ENCODE results near the gene SNX20. TPM values are rescaled to one million over a fixed set of nuclear protein-coding genes. Genes with fewer than 3 reads are reported as not detected.

Gene SNX20
- polyA plus RNA-seq, 1 experiment: not detected

DNA sequence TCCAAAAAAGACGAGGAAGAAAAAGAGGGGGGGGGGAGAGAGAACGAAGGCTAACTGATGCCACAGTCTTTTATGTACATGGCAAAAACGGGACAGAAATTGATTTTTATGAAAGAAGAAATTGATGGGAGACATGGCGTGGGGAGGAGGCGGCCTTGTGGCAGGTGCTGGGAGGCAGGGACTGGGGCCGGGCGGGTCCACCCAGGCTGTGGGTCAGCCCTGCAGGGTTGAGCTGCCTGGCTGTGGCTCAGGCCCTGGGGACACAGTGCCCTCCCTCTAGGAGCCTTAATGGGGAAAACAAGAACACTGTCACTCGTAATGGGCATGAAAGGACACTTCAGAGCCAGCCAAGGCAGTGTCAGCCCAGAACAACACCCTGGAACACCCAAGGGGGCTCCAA lies 34.8 kb downstream of the SNX20 start:
- Histone ChIP-seq H3K27ac (ENCODE audit: low read depth, low read length) (no peak overlapping the region), H3K27me3 (ENCODE audit: control insufficient read depth, insufficient read depth, low read length) (peaks cover 8% of the 10 kb centered on the region), H3K9me3 (ENCODE audit: control insufficient read depth, insufficient read depth, low read length) (no peaks in the 10 kb centered on the region; the same call in 1 of the 2 replicates), H3K4me3 (ENCODE audit: low read depth, low read length) (no peak overlapping the region)
- no peak for DNase-seq (ENCODE audit: low read depth, low spot score)
- ChIA-PET POLR2A (no interaction called here), CTCF (interaction anchor here (1.2 to 1.4 kb wide), 2 partner anchors 19 to 160 kb away, joined by 5 read pairs; no protein-coding TSS in a partner anchor)
- TF ChIP-seq CTCF (IDR thresholded peaks at IDR 0.05; ENCODE audit: low read depth, low read length): no peak

DNA sequence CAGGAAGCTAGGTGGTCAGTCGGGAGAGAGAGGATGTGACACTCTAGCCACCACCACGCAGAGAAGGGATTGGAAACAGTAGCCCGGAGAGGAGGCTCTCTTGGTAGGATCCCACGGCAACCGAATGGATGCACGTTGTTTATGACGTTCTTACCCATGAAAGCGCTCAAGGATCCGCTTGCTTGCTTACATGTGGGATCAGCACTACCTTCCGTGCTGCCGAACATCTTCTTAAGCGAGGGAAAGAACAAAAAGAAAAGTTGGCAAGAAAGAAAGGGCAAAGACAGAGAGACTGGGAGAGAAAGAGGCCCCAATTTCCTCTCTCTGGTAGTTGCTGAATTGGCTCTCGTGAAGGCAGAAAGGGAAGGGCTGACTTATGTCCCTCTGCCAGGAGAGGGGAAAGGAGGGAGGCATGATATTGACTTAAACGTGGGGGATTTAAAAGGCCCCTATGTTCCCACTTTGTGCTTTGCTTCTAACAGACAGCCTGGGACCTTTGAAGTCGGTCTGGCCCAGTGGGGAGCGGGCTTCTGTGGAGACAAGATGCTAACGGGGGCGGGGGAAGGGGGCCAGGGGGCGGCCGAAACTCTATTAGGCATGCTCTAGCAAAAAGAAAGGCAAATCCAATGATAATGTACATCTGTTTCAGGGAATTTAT lies 35.4 kb downstream of the SNX20 start:
- Histone ChIP-seq H3K27me3 (ENCODE audit: control insufficient read depth, insufficient read depth, low read length) (peaks cover 8% of the 10 kb centered on the region), H3K4me3 (ENCODE audit: low read depth, low read length) (no peak overlapping the region), H3K9me3 (ENCODE audit: control insufficient read depth, insufficient read depth, low read length) (no peaks in the 10 kb centered on the region), H3K27ac (ENCODE audit: low read depth, low read length) (no peak overlapping the region)
- no peak for DNase-seq (ENCODE audit: low read depth, low spot score)
- CTCF ChIA-PET: interaction anchor here (1.2 to 1.4 kb wide), 2 partner anchors 20 to 161 kb away, joined by 5 read pairs; no protein-coding TSS in a partner anchor
- TF ChIP-seq CTCF (IDR thresholded peaks at IDR 0.05; ENCODE audit: low read depth, low read length): no peak
- POLR2A ChIA-PET: no interaction called here

DNA sequence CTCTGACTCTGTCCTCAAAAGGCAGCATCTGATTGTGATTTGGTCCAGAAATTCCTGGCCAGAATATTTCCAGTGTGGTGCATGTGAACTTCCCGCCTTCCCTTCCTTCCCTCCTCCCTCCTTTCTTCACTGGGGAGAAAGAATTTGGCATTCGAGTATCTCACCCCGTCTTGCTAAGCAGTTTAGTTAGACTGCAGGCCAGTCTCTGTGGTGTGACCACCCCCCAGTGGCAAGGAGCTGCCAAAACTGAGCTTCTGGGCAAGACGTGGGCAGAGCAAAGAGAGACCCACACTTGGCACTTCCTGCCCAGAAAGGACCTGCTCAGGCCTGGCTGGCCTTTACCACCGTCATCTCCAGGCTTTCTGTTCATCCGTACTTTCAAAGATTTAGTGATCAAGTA lies 36.4 kb downstream of the SNX20 start:
- ChIA-PET CTCF (interaction anchor here (0.7 to 1.0 kb wide), 3 partner anchors 19 to 162 kb away, joined by 3 read pairs; no protein-coding TSS in a partner anchor), POLR2A (no interaction called here)
- Histone ChIP-seq H3K9me3 (ENCODE audit: control insufficient read depth, insufficient read depth, low read length) (no peaks in the 10 kb centered on the region), H3K27ac (ENCODE audit: low read depth, low read length) (no peak overlapping the region), H3K27me3 (ENCODE audit: control insufficient read depth, insufficient read depth, low read length) (peaks cover 8% of the 10 kb centered on the region), H3K4me3 (ENCODE audit: low read depth, low read length) (no peak overlapping the region)
- no peak for DNase-seq (ENCODE audit: low read depth, low spot score)
- peak; percentile 11; the same call in 1 of the 2 replicates for TF ChIP-seq CTCF (IDR thresholded peaks at IDR 0.05; ENCODE audit: low read depth, low read length)

- POLR2A ChIA-PET: no interaction called here
- TF ChIP-seq CTCF (IDR thresholded peaks at IDR 0.05; ENCODE audit: low read depth, low read length): no peak
Measured at GRCh38 chr16:50644245-50644644, 36.9 kb downstream of the SNX20 start.

GRCh38 chr16:50643192-50643591 lies 37.9 kb downstream of the SNX20 start:
- no peak for DNase-seq (ENCODE audit: low read depth, low spot score)
- H3K4me3 ChIP-seq (ENCODE audit: low read depth, low read length): no peak overlapping the region
- CTCF ChIA-PET: interaction anchor here (1.0 kb wide), 1 partner anchor 22 kb away, joined by 5 read pairs; no protein-coding TSS in a partner anchor
- POLR2A ChIA-PET: no interaction called here
- no peak overlapping the region for H3K27ac ChIP-seq (ENCODE audit: low read depth, low read length)
- TF ChIP-seq CTCF (IDR thresholded peaks at IDR 0.05; ENCODE audit: low read depth, low read length): no peak
- H3K9me3 ChIP-seq (ENCODE audit: control insufficient read depth, insufficient read depth, low read length): no peaks in the 10 kb centered on the region
- H3K27me3 ChIP-seq (ENCODE audit: control insufficient read depth, insufficient read depth, low read length): peaks cover 6% of the 10 kb centered on the region

More at GRCh38 chr16:50644245-50644644, 36.9 kb downstream of the SNX20 start:
- no peak overlapping the region for H3K27ac ChIP-seq (ENCODE audit: low read depth, low read length)
- no peaks in the 10 kb centered on the region for H3K9me3 ChIP-seq (ENCODE audit: control insufficient read depth, insufficient read depth, low read length)
- no peak overlapping the region for H3K4me3 ChIP-seq (ENCODE audit: low read depth, low read length)
- peaks cover 6% of the 10 kb centered on the region for H3K27me3 ChIP-seq (ENCODE audit: control insufficient read depth, insufficient read depth, low read length)
- DNase-seq (ENCODE audit: low read depth, low spot score): no peak
- CTCF ChIA-PET: interaction anchor here (1.0 kb wide), 3 partner anchors 20 to 162 kb away, joined by 3 to 5 read pairs (median 3); no protein-coding TSS in a partner anchor
